ENCODE measurements around the gene TMEM248.
"Not testable (repeated sequence)": the region's sequence is repeated elsewhere in the genome, so short reads cannot be mapped to it uniquely, and the experiment has no call there.

TMEM248 gene

GRCh38 chr7:66901941-66902843 lies 18.8 kb upstream of the TMEM248 start:
- peaks cover 11% of the 10 kb centered on the region for H3K36me3 ChIP-seq (replicated peaks)
- no peaks in the 10 kb centered on the region for H3K9me3 ChIP-seq
- no peaks in the 10 kb centered on the region for H3K27me3 ChIP-seq (ENCODE audit: low read depth)
- in situ Hi-C loops (cut with MboI; ENCODE audit: low sequenced_read_pairs) = no loop called here
- no peak overlapping the region for H3K4me3 ChIP-seq
- DNase-seq (ENCODE audit: low spot score in 2 of 2) = no peak
- H3K4me1 ChIP-seq = no peaks in the 10 kb centered on the region

GRCh38 chr7:66902844-66903180 lies 18.2 kb upstream of the TMEM248 start:
- in situ Hi-C loops (cut with MboI; ENCODE audit: low sequenced_read_pairs) = no loop called here
- DNase-seq (ENCODE audit: low spot score in 2 of 2) = no peak
- H3K27me3 ChIP-seq (ENCODE audit: low read depth) = no peaks in the 10 kb centered on the region

GRCh38 chr7:66903360-66904062 lies 17.5 kb upstream of the TMEM248 start:
- Histone ChIP-seq H3K4me3 (no peak overlapping the region), H3K27me3 (ENCODE audit: low read depth) (no peaks in the 10 kb centered on the region), H3K4me1 (no peaks in the 10 kb centered on the region), H3K9me3 (no peaks in the 10 kb centered on the region), H3K36me3 (replicated peaks) (peaks cover 5% of the 10 kb centered on the region)
- in situ Hi-C loops (cut with MboI; ENCODE audit: low sequenced_read_pairs) = no loop called here
- DNase-seq (ENCODE audit: low spot score in 2 of 2) = no peak

More at GRCh38 chr7:66902844-66903180, 18.2 kb upstream of the TMEM248 start:
- no peaks in the 10 kb centered on the region for H3K9me3 ChIP-seq
- no peaks in the 10 kb centered on the region for H3K4me1 ChIP-seq
- peaks cover 9% of the 10 kb centered on the region for H3K36me3 ChIP-seq (replicated peaks)
- no peak overlapping the region for H3K4me3 ChIP-seq

GRCh38 chr7:66904063-66904593 lies 16.9 kb upstream of the TMEM248 start:
- Histone ChIP-seq H3K4me3 (no peak overlapping the region), H3K4me1 (no peaks in the 10 kb centered on the region), H3K36me3 (replicated peaks) (peaks cover 5% of the 10 kb centered on the region), H3K27me3 (ENCODE audit: low read depth) (no peaks in the 10 kb centered on the region), H3K9me3 (no peaks in the 10 kb centered on the region)
- DNase-seq (ENCODE audit: low spot score in 2 of 2) = no peak
- in situ Hi-C loops (cut with MboI; ENCODE audit: low sequenced_read_pairs) = no loop called here

- no peaks in the 10 kb centered on the region for H3K27me3 ChIP-seq (ENCODE audit: low read depth)
- H3K9me3 ChIP-seq = no peaks in the 10 kb centered on the region
- no peaks in the 10 kb centered on the region; the same call in none of the 2 replicates for H3K36me3 ChIP-seq (replicated peaks)
- DNase-seq (ENCODE audit: low spot score in 2 of 2) = no peak
- H3K4me3 ChIP-seq = no peak overlapping the region
- in situ Hi-C loops (cut with MboI; ENCODE audit: low sequenced_read_pairs) = no loop called here
- H3K4me1 ChIP-seq = no peaks in the 10 kb centered on the region
Measured at GRCh38 chr7:66905278-66905677, 15.7 kb upstream of the TMEM248 start.

GRCh38 chr7:66905689-66906088 lies 15.3 kb upstream of the TMEM248 start:
- Histone ChIP-seq H3K4me1 (no peaks in the 10 kb centered on the region), H3K9me3 (no peaks in the 10 kb centered on the region), H3K4me3 (no peak overlapping the region), H3K36me3 (replicated peaks) (no peaks in the 10 kb centered on the region; the same call in none of the 2 replicates), H3K27me3 (ENCODE audit: low read depth) (no peaks in the 10 kb centered on the region)
- in situ Hi-C loops (cut with MboI; ENCODE audit: low sequenced_read_pairs) = no loop called here
- DNase-seq (ENCODE audit: low spot score in 2 of 2) = no peak

GRCh38 chr7:66907731-66908130 lies 13.3 kb upstream of the TMEM248 start:
- Histone ChIP-seq H3K9me3 (no peaks in the 10 kb centered on the region), H3K4me3 (no peak overlapping the region), H3K27me3 (ENCODE audit: low read depth) (no peaks in the 10 kb centered on the region), H3K4me1 (no peaks in the 10 kb centered on the region), H3K36me3 (replicated peaks) (no peaks in the 10 kb centered on the region; the same call in 1 of the 2 replicates)
- in situ Hi-C loops (cut with MboI; ENCODE audit: low sequenced_read_pairs) = no loop called here
- DNase-seq (ENCODE audit: low spot score in 2 of 2) = no peak

- H3K4me3 ChIP-seq; in situ Hi-C loops (cut with MboI; ENCODE audit: low sequenced_read_pairs): not testable (repeated sequence)
Measured at GRCh38 chr7:66908598-66908997, 12.4 kb upstream of the TMEM248 start.

GRCh38 chr7:66910789-66911188 lies 10.2 kb upstream of the TMEM248 start:
- no peak overlapping the region for H3K4me3 ChIP-seq
- H3K4me1 ChIP-seq = no peaks in the 10 kb centered on the region; the same call in 1 of the 2 replicates
- DNase-seq (ENCODE audit: low spot score in 2 of 2) = no peak
- in situ Hi-C loops (cut with MboI; ENCODE audit: low sequenced_read_pairs) = no loop called here
- no peaks in the 10 kb centered on the region for H3K9me3 ChIP-seq
- no peaks in the 10 kb centered on the region for H3K27me3 ChIP-seq (ENCODE audit: low read depth)
- no peaks in the 10 kb centered on the region for H3K36me3 ChIP-seq (replicated peaks)

More at GRCh38 chr7:66908598-66908997, 12.4 kb upstream of the TMEM248 start:
- not testable (repeated sequence) for H3K4me1 ChIP-seq; H3K27me3 ChIP-seq (ENCODE audit: low read depth); DNase-seq (ENCODE audit: low spot score in 2 of 2); H3K9me3 ChIP-seq; H3K36me3 ChIP-seq (replicated peaks)

- H3K4me3 ChIP-seq; H3K36me3 ChIP-seq (replicated peaks); H3K4me1 ChIP-seq; H3K27me3 ChIP-seq (ENCODE audit: low read depth); in situ Hi-C loops (cut with MboI; ENCODE audit: low sequenced_read_pairs); DNase-seq (ENCODE audit: low spot score in 2 of 2); H3K9me3 ChIP-seq: not testable (repeated sequence)
Measured at GRCh38 chr7:66911191-66911590, 9.8 kb upstream of the TMEM248 start.

- Histone ChIP-seq H3K36me3 (replicated peaks) (no peaks in the 10 kb centered on the region), H3K4me3 (no peak overlapping the region), H3K9me3 (no peaks in the 10 kb centered on the region), H3K27me3 (ENCODE audit: low read depth) (no peaks in the 10 kb centered on the region), H3K4me1 (no peaks in the 10 kb centered on the region; the same call in 1 of the 2 replicates)
- no peak for DNase-seq (ENCODE audit: low spot score in 2 of 2)
- in situ Hi-C loops (cut with MboI; ENCODE audit: low sequenced_read_pairs) = no loop called here
Measured at GRCh38 chr7:66912195-66912594, 8.8 kb upstream of the TMEM248 start.

GRCh38 chr7:66913118-66914037 lies 7.6 kb upstream of the TMEM248 start:
- no peak overlapping the region for H3K4me3 ChIP-seq
- in situ Hi-C loops (cut with MboI; ENCODE audit: low sequenced_read_pairs) = no loop called here
- no peak for DNase-seq (ENCODE audit: low spot score in 2 of 2)
- H3K27me3 ChIP-seq (ENCODE audit: low read depth) = no peaks in the 10 kb centered on the region
- no peaks in the 10 kb centered on the region; the same call in 1 of the 2 replicates for H3K4me1 ChIP-seq
- H3K36me3 ChIP-seq (replicated peaks) = no peaks in the 10 kb centered on the region
- H3K9me3 ChIP-seq = no peaks in the 10 kb centered on the region

- H3K9me3 ChIP-seq; H3K36me3 ChIP-seq (replicated peaks); DNase-seq (ENCODE audit: low spot score in 2 of 2); in situ Hi-C loops (cut with MboI; ENCODE audit: low sequenced_read_pairs); H3K4me3 ChIP-seq; H3K27me3 ChIP-seq (ENCODE audit: low read depth); H3K4me1 ChIP-seq: not testable (repeated sequence)
Measured at GRCh38 chr7:66917904-66918303, 3.1 kb upstream of the TMEM248 start.
